K562 treated with DMSO at 1 percent for 48 hours (cell line): Measurements from ENCODE around the gene COX7C. TPM values are rescaled to one million over a fixed set of nuclear protein-coding genes. Genes with fewer than 3 reads are reported as not detected.

Experiments
- total RNA-seq: library from RNA; unstranded; fragments of 300-600 nt; gene quantifications from 2 replicates; pipeline ENCODE4 v1.2.3, GENCODE V29; 2022; ENCODE audit warnings: low replicate concordance; ENCODE audit errors: extremely low read depth

COX7C gene, protein sequence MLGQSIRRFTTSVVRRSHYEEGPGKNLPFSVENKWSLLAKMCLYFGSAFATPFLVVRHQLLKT
- total RNA-seq: not detected in 2 replicates

DNA sequence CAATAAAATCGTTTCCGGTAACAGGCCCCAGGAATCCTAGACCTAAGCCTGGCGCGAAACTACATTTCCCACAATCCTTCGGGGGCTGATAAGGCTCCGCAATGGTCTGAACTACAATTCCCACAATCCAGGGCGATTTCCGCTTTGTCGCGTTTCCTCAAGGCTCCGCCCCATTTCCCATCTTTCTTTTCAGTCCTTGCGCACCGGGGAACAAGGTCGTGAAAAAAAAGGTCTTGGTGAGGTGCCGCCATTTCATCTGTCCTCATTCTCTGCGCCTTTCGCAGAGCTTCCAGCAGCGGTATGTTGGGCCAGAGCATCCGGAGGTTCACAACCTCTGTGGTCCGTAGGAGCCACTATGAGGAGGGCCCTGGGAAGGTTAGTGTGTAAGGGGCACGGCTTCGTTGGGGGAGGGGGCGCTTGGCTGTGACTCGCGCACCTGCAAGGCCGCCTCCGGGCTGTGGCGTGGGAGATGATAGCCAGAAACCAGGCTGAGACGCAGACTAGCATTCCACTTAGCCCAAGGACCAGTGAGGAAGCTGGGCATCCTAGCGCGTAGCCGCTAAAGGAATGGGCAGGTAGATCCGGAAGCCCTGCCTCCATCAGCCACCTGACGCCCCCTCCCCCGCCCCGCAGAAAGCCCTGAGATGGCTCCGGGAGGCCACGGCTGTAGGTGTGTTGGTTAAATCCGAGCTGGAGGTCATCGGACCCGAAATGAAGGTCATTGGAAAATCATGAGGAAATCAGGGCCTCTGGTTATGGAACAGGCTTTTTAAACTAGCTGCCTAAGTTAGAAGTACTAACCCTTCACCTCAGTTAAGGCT is at the start of gene COX7C:
TSS of gene COX7C (plus strand) at position 186 of the 821 bp plus-strand sequence. CDS start at position 301, 115 bp downstream.

